DMS53 (cell line): ENCODE data around the gene TNFSF13B.

Experiments
- DNase-seq: peaks from one replicate; lab custom pipeline; 2025; lab: John Stamatoyannopoulos, UW

Gene TNFSF13B

GRCh38 chr13:108349269-108349668, 79.8 kb downstream of the TNFSF13B start:
- DNase-seq, result no peak

- DNase-seq, result no peak
These were observed 81.1 kb downstream of the TNFSF13B start for GRCh38 chr13:108350579-108350978.

- DNase-seq, result no peak
These were observed 83.1 kb downstream of the TNFSF13B start for GRCh38 chr13:108352599-108352998.

GRCh38 chr13:108357228-108357627, 87.7 kb downstream of the TNFSF13B start:
- DNase-seq, result no peak
